Skin of body (tissue), 3 donors: ENCODE results near the gene CXCL5. TPM values are rescaled to one million over a fixed set of nuclear protein-coding genes. Genes with fewer than 3 reads are reported as not detected.
"Not testable (repeated sequence)": the region's sequence is repeated elsewhere in the genome, so short reads cannot be mapped to it uniquely, and the experiment has no call there.

Experiments used
- DNase-seq: peaks from one replicate; lab custom pipeline; 2025; lab: John Stamatoyannopoulos, UW
- small RNA-seq: library from RNA; depleted of rRNA; stranded (forward); fragments of <200 nt; gene quantifications from one replicate; pipeline ENCODE3, GENCODE V24; 2014; ENCODE audit warnings: low replicate concordance
- total RNA-seq: library from RNA; depleted of rRNA; stranded (reverse); fragments of >200 nt; gene quantifications from one replicate; pipeline ENCODE4 v1.2.3, GENCODE V29; 2014

The CXCL5 gene
- total RNA-seq, 1 donor from 2014 or later: 0.20 TPM

DNA sequence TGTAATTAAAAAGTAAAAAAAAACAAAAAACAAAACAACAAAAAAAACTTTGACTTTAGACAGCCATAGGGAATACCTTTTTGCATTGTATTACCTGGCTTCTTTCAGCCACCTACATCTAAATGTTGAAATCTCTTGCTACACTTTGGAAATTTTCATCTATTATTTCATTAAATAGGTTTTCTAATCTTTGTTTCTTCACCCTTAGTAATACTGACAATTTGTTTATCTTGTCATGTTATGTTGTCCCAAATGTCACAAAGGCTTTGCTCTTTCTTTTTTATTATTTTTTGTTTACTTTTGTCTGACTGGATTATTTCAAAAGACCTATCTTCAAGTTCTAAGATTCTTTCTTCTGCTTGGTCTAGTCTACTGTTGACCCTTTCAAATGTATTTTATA, 24.1 kb downstream of the CXCL5 start:
- DNase-seq: no peak

DNA sequence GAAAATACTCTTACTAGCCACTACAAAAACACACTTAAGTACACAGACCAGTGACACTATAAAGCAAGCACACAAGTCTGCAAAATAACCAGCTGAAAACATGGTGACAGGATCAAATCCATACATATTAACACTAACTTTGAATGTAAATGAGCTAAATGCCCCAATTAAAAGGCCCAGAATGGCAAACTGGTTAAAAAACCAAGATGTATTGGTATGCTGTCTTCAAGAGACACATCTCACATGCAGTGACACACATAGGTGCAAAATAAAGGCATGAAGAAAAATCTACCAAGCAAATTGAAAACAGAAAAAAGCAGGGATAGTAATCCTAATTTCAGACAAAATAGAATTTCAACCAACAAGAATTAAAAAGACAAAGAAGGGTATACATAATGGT, 27.5 kb downstream of the CXCL5 start:
- no peak for DNase-seq

DNA sequence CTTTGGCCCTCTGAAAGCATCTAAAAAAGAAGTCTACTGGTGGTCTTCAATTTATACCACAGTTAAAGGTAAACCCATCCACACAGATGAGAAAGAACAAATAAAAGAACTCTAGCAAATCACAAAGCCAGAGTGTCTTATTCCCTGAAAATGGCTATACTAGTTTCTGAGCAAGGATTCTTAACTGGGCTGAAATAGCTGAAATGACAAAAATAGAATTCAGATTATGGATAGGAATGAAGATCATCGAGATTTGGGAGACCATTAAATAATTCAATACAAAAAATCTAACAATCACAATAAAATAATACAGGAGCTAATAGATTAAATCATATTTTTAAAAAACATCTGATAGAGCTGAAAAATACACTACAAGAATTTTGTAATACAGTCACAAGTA, 28.5 kb downstream of the CXCL5 start:
- DNase-seq: no peak

DNA sequence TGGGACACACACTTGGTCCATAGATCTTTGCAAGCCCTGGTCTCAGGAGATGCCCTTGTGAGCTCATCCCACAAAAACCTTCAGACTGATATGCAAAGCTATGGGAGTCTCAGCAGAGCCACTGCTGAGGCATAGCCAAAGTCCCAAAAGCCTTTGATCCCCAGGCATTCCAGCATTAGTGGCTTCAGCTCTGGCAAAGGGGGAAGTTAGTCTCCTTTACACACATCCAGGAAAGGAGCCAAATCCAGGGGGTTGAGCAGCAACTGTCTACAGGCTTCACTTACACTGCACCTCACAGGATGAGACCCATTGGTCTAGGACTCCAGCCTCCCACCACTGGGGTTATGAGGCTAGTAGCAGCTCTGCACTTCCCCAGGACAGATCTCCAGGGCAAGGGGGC, 30.6 kb downstream of the CXCL5 start:
- DNase-seq: no peak

DNA sequence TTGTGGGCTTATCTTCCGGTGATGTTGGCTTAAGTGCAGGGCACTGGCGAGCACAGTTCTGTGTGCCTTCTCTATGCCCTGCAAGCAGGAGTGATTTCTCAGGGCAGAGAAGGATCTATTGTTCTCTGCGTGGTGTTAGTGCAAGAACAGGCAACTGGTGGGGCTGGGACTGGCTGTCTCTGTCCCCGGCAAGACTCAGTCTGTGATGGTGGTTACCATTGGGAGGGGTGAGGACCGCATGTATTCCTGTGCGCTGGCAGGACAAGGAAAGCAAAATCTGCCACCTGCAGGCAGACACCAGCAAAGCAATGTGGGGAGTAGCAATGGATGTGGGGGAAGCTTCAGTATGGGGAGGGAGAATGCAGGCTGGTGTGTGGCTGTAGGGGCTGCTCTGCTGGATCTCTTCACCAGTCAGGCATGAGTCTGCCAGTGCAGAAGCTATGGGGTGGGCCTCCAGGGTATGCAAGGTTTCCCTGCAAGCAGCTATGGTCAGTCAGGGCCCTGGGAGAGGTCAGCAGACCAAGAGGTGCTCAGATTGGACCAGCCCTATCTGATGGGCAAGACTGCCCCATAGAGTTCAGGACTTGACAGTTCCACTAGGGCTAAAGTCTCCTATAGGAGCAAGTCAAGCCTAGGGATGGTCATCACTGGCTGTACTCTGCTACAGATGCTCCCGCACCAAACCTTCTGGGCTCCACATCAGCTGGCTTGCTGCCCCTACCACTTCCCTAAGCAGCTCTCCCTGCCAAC, 33.4 kb downstream of the CXCL5 start:
- no peak for DNase-seq

DNA sequence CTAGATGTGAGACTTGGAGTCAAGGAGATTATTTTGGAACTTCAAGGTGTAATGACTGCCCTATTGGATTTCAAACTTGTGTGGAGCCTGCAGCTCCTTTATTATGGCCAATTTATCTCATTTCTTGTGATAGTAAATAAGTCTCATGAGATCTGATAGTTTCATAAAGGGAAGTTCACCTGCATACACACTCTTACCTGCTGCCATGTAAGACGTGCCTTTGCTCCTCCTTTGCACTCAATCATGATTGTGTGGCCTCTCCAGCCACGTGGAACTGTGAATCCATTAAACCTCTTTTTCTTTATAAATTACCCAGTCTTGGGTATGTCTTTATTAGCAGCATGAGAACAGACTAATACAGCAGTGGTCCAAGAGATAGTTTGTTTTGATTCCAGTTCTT, 35.8 kb downstream of the CXCL5 start:
- DNase-seq: no peak

DNA sequence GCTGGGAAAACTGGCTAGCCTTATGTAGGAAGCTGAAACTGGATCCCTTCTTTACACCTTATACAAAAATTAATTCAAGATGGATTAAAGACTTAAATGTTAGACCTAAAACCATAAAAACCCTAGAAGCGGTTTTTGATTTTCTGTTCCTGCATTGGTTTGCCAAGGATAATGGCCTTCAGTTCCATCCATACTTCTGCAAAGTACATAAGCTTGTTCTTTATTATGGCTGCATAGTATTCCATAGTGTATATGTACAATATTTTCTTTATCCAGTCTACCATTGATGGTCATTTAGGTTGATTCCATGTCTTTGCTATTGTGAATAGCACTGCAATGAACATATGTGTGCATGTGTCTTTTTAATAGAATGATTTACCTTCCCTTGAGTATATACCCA, 39.4 kb downstream of the CXCL5 start:
- DNase-seq: not testable (repeated sequence)

DNA sequence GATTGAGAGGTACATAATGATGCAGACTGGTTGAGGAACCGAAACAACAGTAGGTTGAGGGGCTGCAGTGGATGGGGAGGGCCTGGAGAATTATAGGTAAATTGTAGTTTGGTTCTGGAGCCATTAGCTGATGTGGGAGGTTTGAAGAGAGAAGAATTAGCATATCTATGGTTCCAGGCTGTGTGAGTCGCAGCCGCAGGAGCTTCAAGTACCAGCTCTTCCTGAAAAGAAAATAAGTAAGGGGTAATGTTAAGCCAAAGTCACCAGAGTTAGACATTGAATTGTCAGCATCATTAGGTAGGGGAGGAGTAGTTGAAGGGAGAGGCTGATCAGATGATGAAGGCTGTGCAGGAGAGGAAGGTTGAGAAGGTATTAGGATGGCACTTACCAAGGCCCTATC, 46.1 kb downstream of the CXCL5 start:
- DNase-seq: no peak

DNA sequence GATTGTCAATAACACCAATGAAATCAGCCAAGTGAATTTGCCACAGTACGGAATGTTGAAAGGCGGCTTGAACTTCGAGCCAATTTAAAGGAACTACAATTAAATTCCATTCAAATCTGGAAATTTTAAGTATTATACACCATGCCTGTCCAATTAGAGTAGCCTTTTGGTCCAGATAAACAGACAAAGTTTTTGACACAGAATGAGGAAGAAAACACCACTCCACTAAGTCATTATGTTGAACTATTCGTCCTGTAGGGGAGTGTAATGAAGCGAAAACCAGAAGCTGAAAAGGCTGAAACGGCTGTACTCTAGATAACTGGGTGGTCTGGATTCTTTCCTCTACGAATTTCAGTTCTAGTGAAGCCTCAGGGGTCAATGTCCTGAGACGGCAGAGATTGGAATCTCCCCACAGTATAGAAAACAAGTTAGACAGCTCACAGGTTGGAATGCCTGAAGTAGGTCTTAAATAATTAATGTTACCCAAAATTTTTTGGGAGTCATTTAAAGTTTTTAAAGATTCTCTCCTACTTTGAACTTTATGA, 48.0 kb downstream of the CXCL5 start:
- DNase-seq: not testable (repeated sequence)

DNA sequence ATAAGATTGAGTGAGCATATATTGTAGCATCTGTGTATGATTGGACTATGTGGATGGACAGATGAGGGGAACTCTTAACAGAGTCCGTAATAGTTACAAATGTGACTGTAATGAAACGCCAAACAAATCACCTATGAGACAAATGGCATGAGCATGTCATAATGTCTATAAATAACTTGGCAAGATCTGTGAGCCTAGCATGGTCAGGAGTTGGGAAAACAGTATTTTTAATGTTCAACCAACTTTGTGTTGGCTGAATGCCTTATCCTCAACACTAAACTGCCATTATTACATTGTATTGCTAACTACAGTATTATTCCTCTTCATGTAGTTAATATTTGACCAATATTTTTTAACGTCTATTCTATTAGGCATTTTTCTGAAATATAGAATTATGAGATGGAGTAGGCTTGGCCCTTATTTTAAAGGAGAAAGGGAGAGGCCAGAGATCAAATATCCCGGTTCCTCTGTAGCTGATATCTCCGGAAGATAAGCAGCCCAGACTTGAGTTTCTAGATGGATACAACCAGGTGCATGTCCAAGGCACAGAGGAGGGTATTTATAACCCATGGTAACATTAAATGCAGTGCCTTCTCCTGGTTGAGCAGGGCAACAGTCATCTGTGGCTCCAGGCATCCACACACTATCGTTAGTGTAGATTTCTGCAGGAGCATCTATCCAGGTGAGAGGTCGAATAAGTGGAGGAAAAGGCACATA, 49.3 kb downstream of the CXCL5 start:
- DNase-seq: no peak

DNA sequence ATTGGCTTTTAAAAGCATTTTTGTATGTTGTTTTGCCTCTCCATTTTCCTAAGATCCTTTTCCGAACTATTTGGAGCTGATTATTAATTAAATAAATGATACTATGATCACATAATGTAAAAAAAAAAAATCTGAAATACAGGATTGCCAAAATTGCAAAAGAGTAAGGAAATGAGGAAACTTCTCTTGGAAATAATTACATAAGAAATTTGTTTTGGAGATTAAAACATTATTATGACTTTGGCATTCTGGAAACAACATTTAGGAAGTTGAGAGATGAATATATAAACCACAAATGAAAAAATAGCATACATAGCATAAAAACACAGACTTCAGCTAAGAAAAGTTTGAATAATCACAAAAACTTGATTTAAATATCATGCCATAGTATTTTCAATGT, 50.2 kb downstream of the CXCL5 start:
- no peak for DNase-seq

DNA sequence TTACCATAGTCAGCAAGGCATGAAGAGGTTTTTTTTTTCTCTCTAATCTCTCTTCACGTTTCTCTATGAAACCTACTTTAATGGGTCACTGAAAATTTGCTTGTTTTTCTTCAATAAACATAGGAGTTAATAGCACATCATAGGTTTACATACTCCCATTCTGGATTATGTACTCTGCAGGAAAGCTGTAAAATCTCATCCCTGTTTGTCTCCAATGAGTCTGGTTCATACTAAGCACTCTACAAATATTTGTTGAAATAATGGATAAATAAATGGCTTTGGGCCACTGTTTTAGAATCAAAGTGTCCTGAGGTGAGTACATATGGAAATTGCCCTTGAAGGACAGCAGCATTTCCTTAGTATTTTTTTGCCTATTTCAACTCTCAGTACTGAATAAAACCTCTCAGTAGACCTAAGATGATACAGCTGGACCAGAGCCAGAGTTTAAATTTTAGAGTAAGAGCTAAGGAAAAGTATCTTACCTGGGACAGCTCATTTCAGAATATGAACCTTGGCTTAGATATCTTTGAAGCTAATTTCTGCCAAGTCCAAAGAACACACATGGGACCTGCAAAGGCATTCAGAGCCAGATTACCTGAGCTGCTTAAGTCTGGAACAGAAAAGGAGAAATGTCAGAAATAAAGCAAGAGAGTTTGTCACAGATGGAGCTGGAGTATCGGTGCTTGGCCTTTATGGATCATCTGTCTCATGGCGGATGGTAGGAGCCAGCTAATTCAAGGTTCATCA, 51.1 kb downstream of the CXCL5 start:
- no peak for DNase-seq

DNA sequence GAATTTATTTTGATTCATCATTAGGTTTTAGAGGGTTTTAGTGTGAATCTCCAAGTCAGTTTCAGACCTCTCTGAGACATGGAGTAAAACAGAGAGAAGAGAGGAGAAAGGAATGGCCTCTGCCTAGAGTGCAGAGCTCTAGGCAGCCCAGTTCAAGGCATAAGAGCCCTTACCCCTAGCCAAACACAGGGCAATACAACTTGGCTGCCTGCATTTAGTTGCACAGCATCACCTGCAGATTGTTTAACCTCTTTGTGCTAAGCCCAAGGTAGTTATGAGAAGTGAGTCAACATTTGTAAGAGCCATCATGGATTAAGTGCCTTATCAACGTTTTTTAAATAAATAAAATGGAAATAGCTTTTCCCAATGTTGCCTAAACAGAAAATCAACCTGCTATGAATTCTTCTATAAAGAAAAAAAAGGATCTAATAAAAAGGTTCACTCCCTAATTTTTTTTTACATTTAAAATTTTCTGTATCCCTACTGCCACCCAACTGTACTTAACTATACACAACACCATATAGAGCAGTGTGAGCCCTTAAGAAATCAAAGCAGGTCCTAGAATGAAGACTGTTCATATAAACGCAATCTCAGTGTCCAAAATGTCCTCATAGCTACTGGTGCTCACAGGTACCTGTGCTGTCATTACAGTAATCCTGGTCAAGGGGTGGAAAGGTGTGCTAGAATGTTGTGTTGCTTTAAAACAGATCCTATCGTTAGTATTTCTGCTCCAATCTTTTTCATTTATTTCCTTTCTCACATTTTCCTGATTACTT, 52.6 kb downstream of the CXCL5 start:
- DNase-seq: no peak

Small RNA genes lying within 50 kb of the gene (small RNA-seq; reads per million reads assigned to genes)
- gene RN7SL218P: not detected

Other genes with a start within 250 kb of the CXCL5 start
- gene CXCL6, start 162.0 kb downstream of the CXCL5 start, total RNA-seq: 0.10 TPM
- gene PF4V1, start 145.4 kb downstream of the CXCL5 start, total RNA-seq: not detected
- 1.9 TPM for gene CXCL1, start 129.3 kb downstream of the CXCL5 start, total RNA-seq
- gene PF4, start 16.6 kb downstream of the CXCL5 start, total RNA-seq: 0.89 TPM
- 12.4 TPM for gene PPBP, start 10.5 kb downstream of the CXCL5 start, total RNA-seq
- gene CXCL3, start 40.0 kb upstream of the CXCL5 start, total RNA-seq: 0.49 TPM
- 3.6 TPM for gene CXCL2, start 100.5 kb upstream of the CXCL5 start, total RNA-seq
- gene MTHFD2L, start 159.4 kb upstream of the CXCL5 start, total RNA-seq: 8.7 TPM